ENCODE data around the gene SPAG8. TPM values are rescaled to one million over a fixed set of nuclear protein-coding genes. Genes with fewer than 3 reads are reported as not detected.

The SPAG8 gene
- total RNA-seq, 1 donor from 2014 or later, result 0.12 TPM

- TF ChIP-seq CTCF (conservative IDR thresholded peaks at IDR 0.05; ENCODE audit: low read depth, low read length), result no peak
- H3K4me3 ChIP-seq (ENCODE audit: low read depth, low read length), result no peak overlapping the region
- no peak for DNase-seq (ENCODE audit: low read depth)
Observed at GRCh38 chr9:35856206-35856605, 44.1 kb upstream of the SPAG8 start.

- DNase-seq (ENCODE audit: low read depth), result no peak
- no peak for TF ChIP-seq CTCF (conservative IDR thresholded peaks at IDR 0.05; ENCODE audit: low read depth, low read length)
- H3K4me3 ChIP-seq (ENCODE audit: low read depth, low read length), result no peak overlapping the region
Observed at GRCh38 chr9:35854091-35854762, 42.2 kb upstream of the SPAG8 start.

- H3K4me3 ChIP-seq (ENCODE audit: low read depth, low read length), result no peak overlapping the region
- TF ChIP-seq CTCF (conservative IDR thresholded peaks at IDR 0.05; ENCODE audit: low read depth, low read length), result no peak
- no peak for DNase-seq (ENCODE audit: low read depth)
Observed at GRCh38 chr9:35852876-35853865, 41.1 kb upstream of the SPAG8 start.

- TF ChIP-seq CTCF (conservative IDR thresholded peaks at IDR 0.05; ENCODE audit: low read depth, low read length), result no peak
- no peak for DNase-seq (ENCODE audit: low read depth)
- H3K4me3 ChIP-seq (ENCODE audit: low read depth, low read length), result no peak overlapping the region
Observed at GRCh38 chr9:35852267-35852815, 40.3 kb upstream of the SPAG8 start.

- TF ChIP-seq CTCF (conservative IDR thresholded peaks at IDR 0.05; ENCODE audit: low read depth, low read length), result no peak
- no peak overlapping the region for H3K4me3 ChIP-seq (ENCODE audit: low read depth, low read length)
- DNase-seq (ENCODE audit: low read depth), result no peak
Observed at GRCh38 chr9:35847792-35848572, 35.9 kb upstream of the SPAG8 start.
